T-cell (primary cell): Measurements from ENCODE around the gene KIAA1671. TPM values are rescaled to one million over a fixed set of nuclear protein-coding genes. Genes with fewer than 3 reads are reported as not detected.
A peak's percentile ranks its signal among the peaks of the same experiment; 100 is the strongest.

ENCODE experiments used
- ATAC-seq, 4 experiments: fragments of 200-7000 bp in 3 of 4; fragments of 150-1000 bp in 1 of 4; cut with Tn5 transposase; replicated peaks in 1 of 4; 1 replicate in 3 of 4; 2 replicates in 1 of 4; pipeline ENCODE4 v1.10.0; 2021; ENCODE audit warnings: moderate library complexity in 3 of 4, mild to moderate bottlenecking in 2 of 4, moderate number of reproducible peaks in 1 of 4
- CTCF ChIA-PET, 2 donors: fragments of 300-600 bp; sonication (Branson Sonifier 250); formaldehyde crosslinking; loops; one replicate each; lab custom pipeline; 2022; ENCODE audit warnings: antibody characterized with exemption in 2 of 2; lab: Charles Lee
- POLR2A ChIA-PET, 2 donors: fragments of 300-600 bp; sonication (Branson Sonifier 250); formaldehyde crosslinking; loops; one replicate each; lab custom pipeline; 2022; ENCODE audit warnings: antibody characterized with exemption in 2 of 2; lab: Charles Lee
- DNase-seq, 35 experiments: peaks; one replicate each; pipeline versions ENCODE4 v3.0.0 to v3.0.0-alpha.2; 2013 to 2023
- H3K27ac ChIP-seq: one replicate; pipeline ENCODE4 v1.5.1; 2013; ENCODE audit warnings: low read length
- H3K27me3 ChIP-seq, 2 experiments: replicated peaks in 1 of 2; 1 replicate in 1 of 2; 2 replicates in 1 of 2; pipeline versions ENCODE4 v1.6.1 to v1.7.0; 2013; ENCODE audit warnings: low read length in 1 of 2, mixed read lengths in 1 of 2; ENCODE audit not compliant: control insufficient read depth in 2 of 2, insufficient read depth in 2 of 2; ENCODE audit errors: extremely low read depth in 1 of 2
- H3K36me3 ChIP-seq, 2 donors: 1 replicate in 1 of 2; 2 replicates in 1 of 2; pipeline versions ENCODE4 v1.6.1 to v1.7.0; 2013; ENCODE audit warnings: low read length in 1 of 2; ENCODE audit not compliant: control insufficient read depth in 2 of 2, insufficient read depth in 1 of 2; ENCODE audit errors: extremely low read depth in 1 of 2
- H3K4me1 ChIP-seq, 2 experiments: 1 replicate in 1 of 2; 2 replicates in 1 of 2; pipeline versions ENCODE4 v1.6.1 to v1.7.0; 2013; ENCODE audit warnings: low read length in 2 of 2, mixed read lengths in 1 of 2; ENCODE audit not compliant: insufficient read depth in 2 of 2, control insufficient read depth in 1 of 2; ENCODE audit errors: extremely low read depth in 1 of 2
- H3K4me3 ChIP-seq, 2 donors: 1 replicate in 1 of 2; 2 replicates in 1 of 2; pipeline versions ENCODE4 v1.5.1 to v1.7.0; 2013; ENCODE audit warnings: mild to moderate bottlenecking in 2 of 2, low read length in 1 of 2, moderate library complexity in 1 of 2; ENCODE audit not compliant: control insufficient read depth in 1 of 2; ENCODE audit errors: extremely low read depth in 1 of 2
- H3K9me3 ChIP-seq: 2 replicates; pipeline ENCODE4 v1.7.0; 2013
- H3K27ac Mint-ChIP-seq, 2 donors: one replicate each; pipeline ENCODE4 v1.8.0; 2020 to 2021; ENCODE audit warnings: mild to moderate bottlenecking in 2 of 2, mixed read lengths in 2 of 2
- H3K27me3 Mint-ChIP-seq, 2 donors: one replicate each; pipeline ENCODE4 v1.8.0; 2021 to 2022; ENCODE audit warnings: mixed read lengths in 2 of 2
- H3K36me3 Mint-ChIP-seq: one replicate; pipeline ENCODE4 v1.8.0; 2021; ENCODE audit warnings: mixed read lengths
- H3K4me1 Mint-ChIP-seq, 3 donors: one replicate each; pipeline ENCODE4 v1.8.0; 2020 to 2022; ENCODE audit warnings: mixed read lengths in 3 of 3, mild to moderate bottlenecking in 1 of 3
- H3K4me3 Mint-ChIP-seq, 3 donors: one replicate each; pipeline ENCODE4 v1.8.0; 2020 to 2022; ENCODE audit warnings: mild to moderate bottlenecking in 3 of 3, mixed read lengths in 3 of 3, moderate library complexity in 3 of 3
- H3K9me3 Mint-ChIP-seq, 3 donors: one replicate each; pipeline ENCODE4 v1.8.0; 2020 to 2022; ENCODE audit warnings: mixed read lengths in 3 of 3
- WGBS: methylation state at CpG from one replicate; pipeline ENCODE4 v1.1.5; 2013; ENCODE audit warnings: missing lambda C conversion rate; ENCODE audit not compliant: insufficient coverage; 5-methylcytosine and 5-hydroxymethylcytosine counted together
- total RNA-seq, 35 experiments: library from RNA in 6 of 35; stranded (reverse) in 6 of 35; fragments of 120-200 nt in 1 of 35; gene quantifications; one replicate each; pipeline versions ENCODE4 v1.2.1 to v1.2.4 and lab custom pipeline; 2013 to 2026

KIAA1671 gene
- total RNA-seq, 5 donors from 2014 or later (not counting 1 experiment from before 2014, with no cell fraction given): 5.1 to 20.3 (median 9.0) TPM

GRCh38 chr22:24992946-24993345 lies 40.4 kb downstream of the KIAA1671 start:
- Histone ChIP-seq H3K27me3 (peaks cover 0 to 35% of the 10 kb centered on the region in 2 experiments), H3K27ac (no peak overlapping the region), H3K4me3 (no peak overlapping the region), H3K36me3 (no peaks in the 10 kb centered on the region), H3K4me1 (peaks cover 0 to 7% of the 10 kb centered on the region in 2 experiments), H3K9me3 (no peaks in the 10 kb centered on the region)
- WGBS: 76% methylated on average over 3 of the region's 7 CpGs
- H3K9me3 Mint-ChIP-seq: no peaks in the 10 kb centered on the region
- POLR2A ChIA-PET: no interaction called here
- H3K27ac Mint-ChIP-seq: no peak overlapping the region
- H3K36me3 Mint-ChIP-seq: no peaks in the 10 kb centered on the region
- ATAC-seq (no peak), DNase-seq (no peak)
- H3K4me1 Mint-ChIP-seq: peaks cover 0 to 9% (median 3%) of the 10 kb centered on the region in 3 donors
- peaks cover 25 to 34% of the 10 kb centered on the region in 2 donors for H3K27me3 Mint-ChIP-seq
- CTCF ChIA-PET: no interaction called here
- H3K4me3 Mint-ChIP-seq: no peak overlapping the region

- ChIA-PET POLR2A (no interaction called here), CTCF (no interaction called here)
- peaks cover 25 to 31% of the 10 kb centered on the region in 2 donors for H3K27me3 Mint-ChIP-seq
- H3K4me3 Mint-ChIP-seq: no peak overlapping the region
- peaks cover 0 to 33% of the 10 kb centered on the region in 2 experiments for H3K27me3 ChIP-seq
- H3K4me3 ChIP-seq: no peak overlapping the region
- peaks cover 0 to 7% (median 3%) of the 10 kb centered on the region in 3 donors for H3K4me1 Mint-ChIP-seq
- no peaks in the 10 kb centered on the region for H3K9me3 Mint-ChIP-seq
- peak overlapping the region in 1 of 2 donors; percentile 61 for H3K27ac Mint-ChIP-seq
- WGBS: 84% methylated on average over 5 of the region's 7 CpGs
- peak in 1 of 35 experiments; percentile 18 for DNase-seq
- H3K27ac ChIP-seq: no peak overlapping the region
- H3K9me3 ChIP-seq: no peaks in the 10 kb centered on the region
- ATAC-seq: peak in 2 of 4 experiments; percentile 47 to 67
- no peaks in the 10 kb centered on the region for H3K36me3 Mint-ChIP-seq
- no peaks in the 10 kb centered on the region for H3K36me3 ChIP-seq
- H3K4me1 ChIP-seq: peaks cover 0 to 7% of the 10 kb centered on the region in 2 experiments
These were observed 41.7 kb downstream of the KIAA1671 start for GRCh38 chr22:24994070-24994763.

GRCh38 chr22:24995649-24996180 lies 43.2 kb downstream of the KIAA1671 start:
- Histone ChIP-seq H3K27me3 (peaks cover 0 to 25% of the 10 kb centered on the region in 2 experiments), H3K4me1 (peaks cover 0 to 7% of the 10 kb centered on the region in 2 experiments), H3K4me3 (no peak overlapping the region), H3K36me3 (no peaks in the 10 kb centered on the region), H3K27ac (no peak overlapping the region), H3K9me3 (no peaks in the 10 kb centered on the region)
- Mint-ChIP-seq H3K27ac (no peak overlapping the region), H3K36me3 (no peaks in the 10 kb centered on the region), H3K27me3 (peaks cover 25% of the 10 kb centered on the region in 2 donors), H3K9me3 (no peaks in the 10 kb centered on the region), H3K4me1 (peaks cover 0 to 7% (median 3%) of the 10 kb centered on the region in 3 donors), H3K4me3 (no peak overlapping the region)
- no peak for DNase-seq
- ATAC-seq: no peak
- ChIA-PET POLR2A (no interaction called here), CTCF (no interaction called here)
- 67% methylated on average over 1 of the region's 2 CpGs for WGBS

GRCh38 chr22:24996420-24996952 lies 44.0 kb downstream of the KIAA1671 start:
- Histone ChIP-seq H3K4me3 (no peak overlapping the region), H3K4me1 (peaks cover 0 to 7% of the 10 kb centered on the region in 2 experiments), H3K27ac (no peak overlapping the region), H3K9me3 (no peaks in the 10 kb centered on the region), H3K36me3 (no peaks in the 10 kb centered on the region), H3K27me3 (peaks cover 0 to 25% of the 10 kb centered on the region in 2 experiments)
- H3K9me3 Mint-ChIP-seq: no peaks in the 10 kb centered on the region
- ChIA-PET CTCF (no interaction called here), POLR2A (no interaction called here)
- 72% methylated on average over 5 of the region's 5 CpGs for WGBS
- H3K4me3 Mint-ChIP-seq: no peak overlapping the region
- ATAC-seq (no peak), DNase-seq (no peak)
- peaks cover 0 to 9% (median 3%) of the 10 kb centered on the region in 3 donors for H3K4me1 Mint-ChIP-seq
- H3K27ac Mint-ChIP-seq: no peak overlapping the region
- no peaks in the 10 kb centered on the region for H3K36me3 Mint-ChIP-seq
- H3K27me3 Mint-ChIP-seq: peaks cover 25% of the 10 kb centered on the region in 2 donors

- H3K4me1 Mint-ChIP-seq: peaks cover under 1 to 11% (median 4%) of the 10 kb centered on the region in 3 donors
- ChIA-PET CTCF (no interaction called here), POLR2A (no interaction called here)
- peaks cover 0 to 9% of the 10 kb centered on the region in 2 experiments for H3K4me1 ChIP-seq
- H3K36me3 ChIP-seq: no peaks in the 10 kb centered on the region
- ATAC-seq (no peak), DNase-seq (no peak)
- no peak overlapping the region for H3K4me3 ChIP-seq
- H3K9me3 ChIP-seq: no peaks in the 10 kb centered on the region
- peaks cover 22 to 25% of the 10 kb centered on the region in 2 donors for H3K27me3 Mint-ChIP-seq
- 93% methylated on average over 3 of the region's 6 CpGs for WGBS
- H3K36me3 Mint-ChIP-seq: no peaks in the 10 kb centered on the region
- H3K9me3 Mint-ChIP-seq: no peaks in the 10 kb centered on the region
- H3K27ac Mint-ChIP-seq: no peak overlapping the region
- peaks cover 0 to 20% of the 10 kb centered on the region in 2 experiments for H3K27me3 ChIP-seq
- no peak overlapping the region for H3K4me3 Mint-ChIP-seq
- no peak overlapping the region for H3K27ac ChIP-seq
These were observed 44.5 kb downstream of the KIAA1671 start for GRCh38 chr22:24997023-24997422.

GRCh38 chr22:25000686-25001085 lies 48.2 kb downstream of the KIAA1671 start:
- peaks cover 13% of the 10 kb centered on the region in 2 donors for H3K27me3 Mint-ChIP-seq
- peaks cover 0 to 1% (median 0%) of the 10 kb centered on the region in 3 donors for H3K9me3 Mint-ChIP-seq
- ATAC-seq (no peak), DNase-seq (no peak)
- H3K27me3 ChIP-seq: peaks cover 0 to 7% of the 10 kb centered on the region in 2 experiments
- no peak overlapping the region for H3K4me3 ChIP-seq
- no peaks in the 10 kb centered on the region for H3K9me3 ChIP-seq
- CTCF ChIA-PET: no interaction called here
- no peaks in the 10 kb centered on the region for H3K36me3 Mint-ChIP-seq
- POLR2A ChIA-PET: no interaction called here
- 94% methylated on average over 6 of the region's 8 CpGs for WGBS
- no peaks in the 10 kb centered on the region for H3K36me3 ChIP-seq
- H3K27ac ChIP-seq: no peak overlapping the region
- no peak overlapping the region for H3K27ac Mint-ChIP-seq
- H3K4me1 Mint-ChIP-seq: peaks cover 5 to 11% (median 9%) of the 10 kb centered on the region in 3 donors
- H3K4me3 Mint-ChIP-seq: no peak overlapping the region
- H3K4me1 ChIP-seq: peaks cover 0 to 10% of the 10 kb centered on the region in 2 experiments
